Hematopoietic multipotent progenitor cell treated with erythropoietin and hydrocortisone succinate and interleukin-3 and kit ligand, for 4 days (in vitro differentiated cells): ENCODE data around the gene RSAD1.
A peak's percentile ranks its signal among the peaks of the same experiment; 100 is the strongest.

Source experiments
- DNase-seq: peaks from one replicate; pipeline ENCODE4 v3.0.0-alpha.2; 2015

The RSAD1 gene

DNA sequence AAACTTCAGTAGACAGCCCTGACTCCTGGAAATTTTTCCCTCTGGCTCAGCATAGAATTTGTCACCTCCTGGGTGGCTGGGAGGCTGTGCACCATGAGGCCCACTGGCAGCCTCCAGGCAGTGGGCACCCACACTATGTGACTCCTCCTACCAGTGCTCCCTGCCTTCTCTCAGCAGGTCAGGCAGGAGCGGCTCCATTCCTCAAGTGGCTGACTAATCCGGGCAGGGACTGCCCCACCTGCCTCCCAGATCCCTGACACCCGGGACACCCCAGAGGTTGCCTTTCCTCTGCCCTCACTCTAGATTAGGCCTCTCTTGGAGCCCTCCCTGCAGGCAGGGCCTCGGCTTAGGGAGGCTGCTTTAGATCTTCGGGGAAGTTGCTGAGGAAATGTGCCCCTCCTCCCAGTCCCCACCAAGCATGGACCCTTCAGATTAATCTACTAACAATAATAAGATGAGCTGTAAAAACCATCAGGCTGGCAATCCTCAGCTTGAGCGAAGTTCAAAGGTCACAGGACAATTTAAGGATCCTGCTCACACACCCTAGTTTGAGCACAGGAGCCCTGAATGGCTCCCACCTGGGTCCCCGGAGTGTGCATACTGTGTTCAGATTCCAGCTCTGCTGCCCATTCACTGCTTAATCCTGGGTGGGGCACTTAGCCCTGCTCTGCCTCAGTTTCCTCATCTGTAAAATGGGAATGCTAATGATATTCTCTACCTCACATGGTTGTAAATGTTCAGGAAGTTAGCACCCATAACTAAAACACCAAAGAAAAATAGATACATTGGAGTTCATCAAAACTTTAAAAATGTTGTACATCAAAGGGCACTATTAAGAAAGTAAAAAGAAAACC lies 19.6 kb downstream of the RSAD1 start:
- no peak for DNase-seq

DNA sequence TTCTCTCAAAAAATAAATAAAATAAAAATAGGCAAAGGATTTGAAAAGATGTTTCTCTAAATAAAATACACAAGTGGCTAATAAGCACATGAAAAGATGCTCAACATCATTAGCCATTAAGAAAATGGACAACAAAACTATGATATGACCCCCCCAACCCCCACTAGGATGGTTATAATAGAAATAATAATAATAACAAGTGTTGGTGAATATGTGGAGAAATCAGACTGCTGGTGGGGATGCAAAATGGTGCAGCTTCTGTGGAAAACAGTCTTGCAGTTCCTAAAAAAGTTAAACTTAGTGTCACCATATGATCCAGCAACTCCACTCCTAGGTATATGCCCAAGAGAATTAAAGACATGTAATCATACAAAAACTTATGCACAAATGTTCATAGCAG lies 20.6 kb downstream of the RSAD1 start:
- DNase-seq: no peak

DNA sequence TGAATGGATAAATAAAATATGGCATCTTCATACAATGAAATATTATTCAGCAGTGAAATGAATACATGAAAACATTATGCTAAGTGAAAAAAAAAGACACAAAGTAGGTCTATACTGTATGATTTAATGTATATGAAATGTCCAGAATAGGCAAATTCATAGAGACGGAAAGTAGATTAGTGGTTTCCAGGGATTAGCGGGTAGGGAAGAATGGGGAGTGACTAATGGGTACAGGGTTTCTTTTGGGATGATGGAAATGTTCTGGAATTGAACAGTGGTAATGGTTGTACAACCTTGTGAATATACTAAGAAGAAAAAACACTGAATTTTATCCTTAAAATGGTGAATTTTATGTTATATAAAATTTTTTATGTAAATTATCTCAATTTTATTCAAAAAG lies 21.1 kb downstream of the RSAD1 start:
- no peak for DNase-seq

DNA sequence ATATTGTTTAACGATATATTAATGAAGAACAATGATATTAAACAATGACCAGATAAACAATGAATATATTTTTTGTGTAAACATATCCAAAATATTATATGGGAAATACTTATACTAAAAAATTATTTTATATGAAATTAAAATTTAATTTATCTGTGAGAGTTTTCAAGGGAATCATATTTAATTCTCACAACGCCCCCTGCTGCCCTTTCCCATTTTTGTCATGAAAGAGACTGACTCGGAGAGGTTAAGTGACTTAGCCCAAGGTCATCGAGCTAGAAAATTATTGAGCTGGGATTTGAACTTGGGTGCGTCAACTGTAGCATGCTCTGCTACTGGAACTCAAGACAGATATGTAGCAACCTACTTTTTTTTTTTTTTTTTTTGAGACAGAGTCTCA lies 22.4 kb downstream of the RSAD1 start:
- peak; percentile 66 for DNase-seq

DNA sequence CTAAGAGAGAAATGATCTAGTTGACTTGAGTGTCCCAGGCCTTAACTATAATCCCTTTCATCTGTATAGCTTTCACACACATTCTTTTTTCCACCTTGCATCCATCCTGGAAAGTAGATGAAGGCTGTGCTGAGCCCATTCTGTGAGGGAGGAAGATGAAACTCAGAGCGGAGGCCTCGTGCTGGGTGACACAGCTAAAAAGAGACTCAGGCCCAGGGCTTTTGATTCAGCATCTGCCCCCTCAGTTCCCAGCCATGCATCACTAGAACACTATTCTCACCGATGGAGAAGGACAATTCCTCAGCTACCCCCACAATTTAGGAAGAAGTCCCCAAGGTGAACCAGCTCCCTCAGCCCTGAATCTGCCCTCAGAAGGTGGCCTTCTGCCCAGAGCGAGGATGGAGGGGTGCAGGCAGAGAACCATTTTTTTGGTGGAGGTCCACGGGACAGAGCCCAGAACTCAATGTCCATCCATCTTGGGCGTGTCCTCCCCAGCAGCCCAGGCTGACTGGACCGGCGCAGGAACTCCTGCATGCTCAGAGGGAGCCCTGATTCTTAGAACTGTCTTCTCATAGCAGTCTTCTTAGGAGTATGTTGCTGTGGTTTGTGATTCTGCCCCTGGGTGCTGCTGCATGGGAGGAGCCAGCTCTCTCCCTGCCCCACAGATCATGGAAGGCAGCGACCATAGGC lies 23.8 kb downstream of the RSAD1 start:
- DNase-seq: no peak

DNA sequence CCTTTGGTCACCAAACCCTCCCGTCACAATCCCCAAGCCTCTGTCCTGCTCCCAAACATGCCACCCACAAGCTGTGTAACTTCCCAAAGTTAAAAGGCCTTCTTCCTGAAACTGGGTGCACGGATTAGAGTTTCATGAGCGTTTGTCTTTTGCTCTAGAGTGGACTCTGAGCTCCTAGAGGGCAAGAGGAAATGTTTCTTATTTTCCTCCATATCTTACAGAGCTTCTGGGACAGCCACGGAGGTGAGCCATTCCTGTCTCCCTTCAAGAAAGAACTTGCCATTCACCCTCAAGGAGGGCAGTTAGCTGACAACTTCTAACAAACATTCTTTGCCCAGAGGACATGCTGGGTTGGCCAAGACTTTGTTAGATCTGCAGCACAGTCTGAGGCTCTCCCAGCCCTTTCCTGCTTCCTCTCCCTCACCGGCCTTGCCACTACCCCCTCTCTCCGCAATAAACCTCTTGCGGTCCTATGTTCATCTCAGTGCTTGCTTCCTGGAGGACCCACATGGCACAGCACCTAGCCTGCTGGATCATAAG lies 27.0 kb downstream of the RSAD1 start:
- no peak for DNase-seq

DNA sequence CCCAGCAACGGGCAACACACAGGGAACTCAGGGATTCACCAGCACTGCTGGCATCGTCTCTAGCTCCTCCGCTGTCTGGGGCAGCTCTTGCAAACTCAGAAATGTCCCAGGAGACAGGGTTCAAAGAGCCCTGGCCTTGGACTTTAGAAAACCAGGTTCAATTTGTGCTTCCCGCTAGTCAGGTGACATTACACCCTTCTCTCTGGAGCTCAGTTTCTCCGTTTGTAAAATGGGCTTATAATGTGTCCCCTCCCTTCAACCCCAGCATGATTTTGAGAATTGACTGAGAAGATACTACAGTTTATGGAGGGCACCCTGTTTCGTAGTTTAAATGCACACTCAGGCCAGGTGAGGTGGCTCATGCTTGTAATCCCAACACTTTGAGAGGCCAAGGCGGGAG lies 27.6 kb downstream of the RSAD1 start:
- no peak for DNase-seq

DNA sequence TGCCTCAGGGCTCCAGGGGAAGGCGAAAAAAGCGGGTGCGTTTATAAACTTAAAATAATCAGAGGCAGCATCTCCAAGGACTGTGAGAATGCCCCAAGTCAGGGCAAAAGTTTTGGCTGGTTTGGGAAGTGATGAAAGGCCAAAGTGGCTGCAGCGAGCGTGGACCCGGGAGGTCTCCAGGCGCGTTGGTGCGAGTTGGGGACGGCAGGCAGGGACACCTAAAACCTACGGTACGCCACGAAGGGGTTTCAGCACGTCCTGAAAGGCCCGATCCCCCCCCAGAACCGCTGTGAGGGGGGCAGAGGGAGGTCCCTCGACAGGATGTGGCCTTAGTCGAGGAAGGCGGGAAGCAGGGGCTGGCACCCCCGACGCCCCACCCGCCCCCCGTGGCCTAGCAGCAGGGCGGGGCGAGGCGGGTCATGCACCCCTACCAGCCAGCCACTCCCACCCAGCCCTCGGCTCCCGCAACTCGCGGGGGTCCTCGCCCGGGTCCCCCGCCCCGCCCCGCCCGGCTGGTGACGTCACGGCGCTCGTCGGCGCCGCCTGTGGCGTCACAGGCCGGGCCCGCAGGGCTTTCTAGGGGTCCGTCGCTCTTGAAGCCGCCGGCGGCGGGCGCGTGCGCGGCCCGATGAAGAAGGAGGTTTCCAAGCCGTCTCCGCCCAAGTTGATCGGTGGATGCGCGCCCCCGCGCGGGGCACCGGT lies 29.4 kb downstream of the RSAD1 start, which contains the start of gene MYCBPAP:
TSS of gene MYCBPAP (plus strand) at position 569 of the 702 bp plus-strand sequence. CDS start 236 bp downstream, outside the sequence.
- peak; percentile 91 for DNase-seq

DNA sequence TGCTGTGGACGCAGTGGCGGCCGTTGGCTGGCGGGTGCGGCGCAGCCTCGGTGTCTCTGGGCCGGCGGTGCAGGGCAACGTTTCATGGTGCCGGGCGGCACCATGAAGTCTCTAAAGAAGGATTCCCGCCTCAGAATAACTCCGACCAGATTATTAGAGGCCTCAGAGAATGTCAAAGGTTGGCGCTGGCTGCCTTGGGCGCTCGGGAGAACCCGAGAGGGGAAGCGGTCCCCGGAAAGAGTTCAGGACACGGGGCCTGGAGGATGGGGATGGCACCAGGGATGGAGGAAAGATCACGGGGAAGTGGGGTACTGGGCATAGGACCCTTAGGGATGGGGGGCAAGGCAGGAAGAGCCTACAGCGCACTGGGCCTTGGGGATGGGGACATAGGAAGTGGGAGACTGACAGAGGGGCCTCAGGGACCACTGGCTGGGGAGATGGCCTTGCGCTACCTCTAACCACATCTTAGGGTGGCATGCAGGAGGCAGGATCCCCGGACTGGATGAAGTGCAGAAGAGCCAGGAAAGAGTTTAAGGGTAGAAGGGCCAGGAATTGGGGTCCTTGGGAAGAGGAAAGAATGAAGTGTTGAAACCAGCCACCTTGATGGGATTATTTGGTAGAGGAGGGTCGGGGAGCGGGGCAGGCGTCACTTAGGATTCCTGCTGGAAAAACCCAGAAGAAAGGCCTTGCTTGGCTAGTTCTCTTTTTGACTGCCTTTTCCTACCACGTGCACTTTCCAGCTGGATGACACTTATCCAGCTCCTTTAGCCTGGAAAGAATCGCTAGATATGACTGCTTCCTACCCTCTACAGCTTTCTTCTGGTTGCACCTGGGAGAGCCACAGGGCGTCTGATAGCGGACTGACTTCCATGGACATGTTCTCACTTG lies 30.2 kb downstream of the RSAD1 start:
- no peak for DNase-seq

DNA sequence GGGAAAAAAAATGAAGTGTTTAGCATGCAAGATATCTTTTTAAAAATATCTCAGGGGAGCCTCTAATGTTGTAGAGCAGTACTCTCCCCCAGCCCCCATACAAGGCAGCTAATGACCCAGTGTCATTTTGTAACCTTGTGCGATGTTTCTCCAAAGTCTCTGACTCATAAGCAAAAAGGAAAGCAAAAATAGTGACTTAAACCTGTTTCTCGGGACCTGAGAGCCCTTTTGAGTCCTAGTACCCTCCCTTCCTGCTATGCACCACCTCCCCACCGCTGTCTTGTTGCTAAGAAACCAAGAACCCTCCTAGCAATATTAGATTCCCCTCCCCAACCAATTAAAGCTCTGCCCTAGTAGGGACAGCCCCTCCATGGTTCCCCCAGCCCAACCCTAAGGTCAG lies 32.4 kb downstream of the RSAD1 start:
- DNase-seq: no peak

DNA sequence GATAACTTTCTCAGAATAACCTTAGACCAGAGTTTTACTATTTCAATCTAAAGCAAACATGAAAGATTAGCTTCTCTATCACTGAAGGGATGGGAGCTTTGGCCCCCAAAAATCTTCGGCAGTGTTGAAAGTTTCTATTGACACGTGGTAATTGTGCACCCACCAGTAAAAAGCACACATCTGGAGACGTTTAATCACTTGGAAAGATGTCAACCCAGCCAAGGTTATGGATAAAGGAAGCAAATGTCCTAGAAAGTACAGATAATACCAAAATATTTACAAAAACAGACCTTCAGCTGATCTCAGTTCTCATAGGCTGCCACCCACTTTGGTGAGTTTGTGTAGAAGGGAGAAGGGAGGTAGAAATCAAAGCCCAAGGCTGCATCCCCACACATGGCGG lies 34.8 kb downstream of the RSAD1 start:
- no peak for DNase-seq

DNA sequence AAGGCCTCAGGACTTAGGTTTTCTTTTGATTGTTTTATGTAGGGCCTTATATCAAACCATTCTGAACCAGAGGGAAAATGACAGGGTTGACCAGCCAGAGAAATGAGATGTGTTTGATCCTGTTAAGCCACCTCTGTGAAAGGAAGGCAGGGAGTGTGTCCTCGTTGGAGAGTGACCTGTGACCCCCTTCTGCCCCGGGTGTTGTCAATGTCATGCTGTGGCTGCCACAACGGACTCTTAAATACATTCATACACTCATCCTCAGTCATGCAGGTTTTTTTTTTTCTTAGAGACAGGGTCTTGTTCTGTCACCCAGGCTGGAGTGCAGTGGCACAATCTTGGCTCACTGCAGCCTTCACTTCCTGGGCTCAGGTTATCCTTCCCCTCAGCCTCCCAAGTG lies 35.7 kb downstream of the RSAD1 start:
- no peak for DNase-seq

DNA sequence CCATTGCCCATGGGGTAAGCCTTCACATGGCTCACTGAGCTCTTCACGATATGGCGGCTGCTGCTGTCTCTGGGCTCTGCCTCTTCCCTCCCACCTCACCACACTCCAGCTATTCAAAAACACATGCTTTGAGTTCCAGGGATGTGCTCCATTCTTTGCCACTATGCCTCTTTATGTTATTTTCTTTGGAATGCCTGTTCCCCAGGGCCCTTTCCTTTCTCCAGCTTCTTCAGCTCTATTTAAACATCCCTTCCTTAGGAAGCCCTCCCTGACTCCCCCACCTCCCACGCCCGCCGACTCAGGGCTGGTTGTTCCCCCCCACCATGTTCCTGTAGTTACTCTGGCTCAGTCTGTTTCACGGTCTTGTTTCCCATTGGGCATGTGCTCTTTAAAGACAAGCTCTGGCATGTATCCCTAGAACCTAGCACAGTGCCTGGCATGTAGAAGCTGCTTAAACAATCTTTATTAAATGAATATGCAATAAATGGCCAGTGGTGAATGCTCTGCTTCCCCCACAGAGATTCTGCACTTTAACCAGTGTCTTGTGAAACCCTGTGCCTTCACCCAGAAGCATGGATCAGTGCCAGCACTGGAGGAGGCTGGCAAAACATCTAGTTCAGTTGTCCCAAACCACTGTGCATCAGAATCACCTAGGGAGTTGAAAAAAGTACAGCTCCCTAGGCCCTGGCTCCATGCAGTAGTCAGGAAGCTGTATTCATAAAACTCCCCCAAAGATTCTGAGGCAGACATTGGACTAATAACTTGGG lies 36.5 kb downstream of the RSAD1 start:
- peak; percentile 48 for DNase-seq

DNA sequence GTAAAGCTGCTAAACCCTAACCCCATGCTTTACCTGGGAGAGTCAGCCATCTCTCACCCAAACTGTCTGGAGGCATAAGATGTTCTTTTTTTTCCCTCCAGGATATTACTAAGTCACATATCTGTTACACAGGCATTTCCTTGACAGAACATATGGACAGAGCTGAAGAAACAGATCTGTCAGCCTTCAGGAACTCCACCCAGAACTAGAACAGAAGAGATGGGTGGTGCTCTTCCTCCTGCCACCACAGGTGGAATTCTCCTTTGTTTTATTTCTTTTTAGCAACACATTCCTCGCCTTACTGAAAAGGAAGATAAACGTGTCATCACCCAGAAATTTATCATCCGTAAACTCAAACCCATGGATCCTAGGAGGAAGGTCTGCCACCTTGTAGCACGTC lies 38.4 kb downstream of the RSAD1 start:
- no peak for DNase-seq

DNA sequence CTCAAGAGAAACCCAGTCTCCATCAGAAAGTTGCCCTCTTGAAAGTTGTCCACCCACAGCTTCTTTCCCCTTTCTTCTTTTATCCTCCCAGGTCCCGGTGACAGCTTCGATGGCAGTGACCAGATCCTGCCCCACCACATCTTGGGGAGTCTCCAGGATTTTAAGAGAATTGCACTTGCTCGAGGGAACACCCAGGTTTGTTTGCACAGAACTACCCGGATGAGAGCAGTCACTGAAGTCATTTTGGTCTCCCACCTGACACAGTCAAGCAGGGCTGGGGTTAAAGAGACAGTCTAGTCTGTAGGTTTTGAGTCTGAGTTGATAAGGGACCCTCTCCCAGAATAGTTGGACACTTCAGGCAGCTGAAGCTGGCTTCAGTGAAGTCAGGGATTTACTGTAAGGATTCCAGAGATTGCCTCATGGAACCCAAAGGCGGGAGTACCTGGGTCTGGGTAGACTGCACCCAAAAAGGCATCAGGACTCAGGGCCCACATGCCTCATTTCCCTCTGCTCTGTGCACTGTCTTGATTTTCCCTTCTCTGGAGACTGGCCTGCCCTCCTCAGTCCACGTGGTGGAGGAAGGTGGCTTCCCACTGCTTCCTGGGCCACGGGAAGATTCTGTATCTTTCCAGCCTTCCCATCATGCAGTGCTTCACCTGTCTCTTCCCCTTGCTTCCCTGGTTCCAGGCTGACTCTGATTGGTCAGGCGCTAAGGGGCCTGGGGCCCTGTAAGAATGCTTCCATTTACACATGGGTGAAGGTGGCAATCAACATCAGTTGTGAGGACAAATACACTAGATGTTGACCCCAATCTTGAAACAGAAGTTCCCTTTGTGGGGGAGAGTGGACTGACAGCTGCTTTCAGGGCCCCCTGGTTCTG lies 39.1 kb downstream of the RSAD1 start:
- no peak for DNase-seq

DNA sequence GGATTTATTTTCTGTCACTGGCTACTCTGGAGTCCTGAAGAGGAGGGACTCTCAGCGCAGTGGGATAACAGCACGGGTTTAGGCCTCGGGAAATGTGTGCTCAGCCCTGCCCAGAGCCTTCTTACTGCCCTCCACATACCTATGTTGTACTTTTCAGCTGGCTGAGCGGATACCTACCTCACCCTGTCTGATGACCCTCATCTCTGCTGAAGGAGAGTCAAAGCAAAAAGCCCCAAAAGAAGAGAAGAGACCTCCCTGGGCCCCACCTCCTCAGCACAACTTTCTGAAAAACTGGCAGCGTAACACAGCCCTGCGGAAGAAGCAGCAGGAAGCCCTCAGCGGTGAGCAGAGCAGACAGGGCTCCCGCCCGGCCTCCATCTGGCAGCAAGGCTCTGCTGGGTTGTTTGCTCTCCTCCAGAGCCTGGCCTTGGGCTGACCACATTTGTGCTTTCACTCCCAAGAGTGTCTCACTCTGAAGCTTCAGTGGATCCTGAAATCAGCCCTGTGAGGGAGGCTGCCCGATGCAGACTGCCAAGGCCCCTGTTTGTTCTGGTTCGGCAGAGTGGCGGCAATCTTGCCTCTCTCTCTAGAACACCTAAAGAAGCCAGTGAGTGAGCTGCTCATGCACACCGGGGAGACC lies 39.8 kb downstream of the RSAD1 start:
- DNase-seq: no peak

DNA sequence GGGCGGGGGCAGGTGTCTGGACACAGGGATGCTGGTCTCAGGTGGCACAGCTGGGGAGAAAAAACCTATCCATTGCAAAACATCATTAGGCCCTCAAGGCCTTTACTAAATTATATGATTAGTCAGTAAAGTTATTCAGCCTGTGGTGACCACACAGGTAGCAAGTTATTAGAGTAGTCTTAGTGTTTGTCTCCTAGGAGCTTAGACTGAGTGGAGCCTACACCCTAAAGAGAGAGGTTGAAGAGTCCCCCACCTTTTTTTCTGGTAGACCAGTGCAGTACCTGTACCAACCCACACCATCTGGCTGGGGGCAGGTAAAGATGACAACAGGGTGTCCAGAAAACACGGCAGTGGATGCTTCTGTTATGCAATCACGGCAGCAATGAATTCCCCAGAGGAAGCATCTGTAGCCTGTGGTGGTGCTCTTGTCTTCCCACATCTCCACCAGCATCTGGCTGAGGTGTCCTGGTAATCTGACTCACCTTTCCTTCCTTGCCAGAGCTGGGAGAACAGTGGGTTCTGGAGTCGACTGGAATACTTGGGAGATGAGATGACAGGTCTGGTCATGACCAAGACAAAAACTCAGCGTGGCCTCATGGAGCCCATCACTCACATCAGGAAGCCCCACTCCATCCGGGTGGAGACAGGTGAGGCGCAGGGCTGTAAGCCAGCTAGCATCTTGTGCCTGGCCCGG lies 40.6 kb downstream of the RSAD1 start:
- no peak for DNase-seq

DNA sequence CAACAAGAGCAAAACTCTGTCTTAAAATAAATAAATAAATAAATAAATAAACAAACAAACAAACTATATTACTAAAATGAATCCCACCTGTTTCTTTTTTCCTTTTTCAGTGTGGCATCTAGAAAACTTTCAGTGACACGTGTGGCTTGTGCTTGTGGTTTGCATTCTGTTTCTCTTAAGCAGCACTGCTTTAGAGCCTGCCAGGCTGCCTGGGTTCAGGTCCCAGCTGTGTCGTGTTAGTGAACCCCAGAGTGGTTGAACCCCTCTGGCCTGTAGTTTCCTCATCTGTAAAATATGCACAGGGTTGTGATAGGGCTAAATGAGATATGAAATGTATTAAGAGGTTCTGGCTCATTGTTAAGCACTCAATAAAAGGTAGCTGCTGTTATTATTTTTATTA lies 41.8 kb downstream of the RSAD1 start:
- DNase-seq: no peak

DNA sequence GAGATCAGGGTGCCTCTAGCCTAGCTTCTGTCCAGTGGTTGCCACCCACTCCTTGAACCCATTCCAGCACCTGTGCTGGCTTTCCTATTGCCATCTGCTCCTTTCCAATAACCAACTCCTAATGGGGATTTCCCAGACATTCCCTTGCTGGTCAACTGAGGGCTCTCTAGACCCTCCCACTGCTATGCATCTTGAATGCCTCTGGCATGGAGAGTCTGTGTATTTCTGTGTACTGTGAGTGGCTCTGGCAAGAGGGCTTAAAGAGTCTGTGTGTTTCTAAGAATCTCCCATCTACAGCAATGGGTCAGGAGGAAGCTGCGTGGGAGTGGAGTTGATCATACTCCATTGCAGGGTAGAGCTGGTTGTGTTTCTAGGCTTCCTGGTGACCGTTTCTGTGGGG lies 42.9 kb downstream of the RSAD1 start:
- DNase-seq: no peak
